CD4-positive, alpha-beta T cell treated with Interleukin-17A for 4 hours (primary cell): Measurements from ENCODE around the gene F7.
"Not testable (repeated sequence)": the region's sequence is repeated elsewhere in the genome, so short reads cannot be mapped to it uniquely, and the experiment has no call there.

Experiments used
- DNase-seq: peaks from one replicate; pipeline ENCODE4 v3.0.0-alpha.2; 2020; ENCODE audit warnings: mixed read lengths

The F7 gene

GRCh38 chr13:113105032-113105920, at the start of gene F7:
F7 (plus strand) TSS chr13:113105791; CDS start chr13:113105842, 51 bp downstream.
- DNase-seq: no peak

GRCh38 chr13:113057084-113057483, 48.5 kb upstream of the F7 start:
- DNase-seq: no peak

DNA sequence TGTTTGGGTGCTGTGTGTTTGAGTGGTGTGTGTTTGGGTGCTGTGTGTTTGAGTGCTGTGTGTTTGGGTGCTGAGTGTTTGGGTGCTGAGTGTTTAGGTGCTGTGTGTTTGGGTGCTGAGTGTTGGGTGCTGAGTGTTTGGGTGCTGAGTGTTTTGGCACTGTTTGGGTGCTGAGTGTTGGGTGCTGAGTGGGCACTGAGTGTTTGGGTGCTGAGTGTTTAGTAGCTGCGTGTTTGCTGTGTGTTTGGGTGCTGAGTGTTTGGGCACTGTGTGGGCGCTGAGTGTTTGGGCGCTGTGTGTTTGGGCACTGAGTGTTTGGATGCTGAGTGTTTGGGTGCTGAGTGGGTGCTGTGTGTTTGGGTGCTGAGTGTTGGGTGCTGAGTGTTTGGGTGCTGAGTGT, 48.0 kb upstream of the F7 start:
- not testable (repeated sequence) for DNase-seq

DNA sequence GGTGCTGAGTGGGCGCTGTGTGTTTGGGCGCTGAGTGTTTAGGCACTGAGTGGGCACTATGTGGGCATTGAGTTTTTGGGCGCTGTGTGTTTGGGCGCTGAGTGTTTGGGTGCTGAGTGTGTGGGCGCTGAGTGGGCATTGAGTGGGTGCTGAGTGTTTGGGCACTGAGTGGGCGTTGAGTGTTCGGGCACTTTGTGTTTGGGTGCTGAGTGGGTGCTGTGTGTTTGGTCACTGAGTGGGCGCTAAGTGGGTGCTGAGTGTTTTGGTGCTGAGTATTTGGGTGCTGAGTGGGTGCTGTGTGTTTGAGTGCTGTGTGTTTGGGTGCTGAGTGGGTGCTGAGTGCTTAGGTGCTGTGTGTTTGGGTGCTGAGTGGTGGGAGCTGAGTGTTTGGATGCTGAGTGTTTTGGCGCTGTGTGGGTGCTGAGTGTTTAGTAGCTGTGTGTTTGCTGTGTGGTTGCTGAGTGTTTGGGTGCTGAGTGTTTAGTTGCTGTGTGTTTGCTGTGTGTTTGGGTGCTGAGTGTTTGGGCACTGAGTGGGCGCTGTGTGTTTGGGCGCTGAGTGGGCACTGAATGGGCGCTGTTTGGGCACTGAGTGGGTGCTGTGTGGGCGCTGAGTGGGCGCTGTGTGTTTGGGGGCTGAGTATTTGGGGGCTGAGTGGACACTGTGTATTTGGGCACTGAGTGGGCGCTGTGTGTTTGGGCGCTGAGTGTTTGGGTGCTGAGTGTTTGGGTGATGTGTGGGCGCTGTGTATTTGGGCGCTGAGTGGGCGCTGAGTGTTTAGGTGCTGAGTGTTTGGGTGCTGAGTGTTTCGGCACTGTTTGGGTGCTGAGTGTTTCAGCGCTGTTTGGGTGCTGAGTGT, 47.2 kb upstream of the F7 start:
- DNase-seq: no peak

DNA sequence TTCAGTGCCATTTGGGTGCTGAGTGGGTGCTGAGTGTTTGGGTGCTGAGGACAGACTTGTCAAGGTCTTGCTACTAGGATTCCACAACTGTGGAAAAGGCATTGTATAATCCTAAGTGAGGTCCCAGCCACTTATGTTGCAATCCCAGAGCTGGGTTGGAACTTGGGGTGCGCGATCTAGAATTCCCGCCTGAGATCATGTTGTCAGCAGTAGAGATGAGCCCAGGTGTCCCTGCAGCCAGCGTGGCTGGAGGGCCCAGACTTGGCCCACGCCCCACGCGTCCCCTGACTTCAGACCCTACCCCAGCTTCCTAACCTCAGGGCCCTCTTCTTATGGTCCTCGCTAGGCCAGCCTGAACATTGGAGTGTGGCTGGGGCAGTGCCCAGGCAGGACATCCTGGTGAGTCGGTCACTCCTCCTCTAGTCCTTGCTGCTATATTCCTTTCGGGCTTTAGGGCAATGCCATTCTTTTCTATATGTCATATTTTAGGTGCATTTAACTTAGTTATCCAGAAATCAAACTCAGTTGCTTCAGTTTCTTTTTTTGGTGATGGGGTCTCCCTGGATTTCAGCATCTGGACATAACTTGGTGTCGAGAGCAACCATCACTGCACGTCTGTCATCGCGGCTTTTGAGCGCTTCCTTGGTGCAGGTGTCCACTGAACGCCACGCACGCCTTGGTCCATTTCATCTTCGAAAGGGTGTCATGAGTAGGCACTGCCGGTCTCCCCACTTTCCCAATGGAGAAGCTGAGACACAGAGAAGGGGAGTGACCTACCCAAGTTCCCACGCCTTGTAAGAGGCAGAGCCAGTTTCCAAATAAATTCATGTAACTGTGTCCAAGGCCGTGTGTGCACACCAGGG, 46.4 kb upstream of the F7 start:
- DNase-seq: no peak

- no peak for DNase-seq
Observed at GRCh38 chr13:113059891-113060290, 45.7 kb upstream of the F7 start.

DNA sequence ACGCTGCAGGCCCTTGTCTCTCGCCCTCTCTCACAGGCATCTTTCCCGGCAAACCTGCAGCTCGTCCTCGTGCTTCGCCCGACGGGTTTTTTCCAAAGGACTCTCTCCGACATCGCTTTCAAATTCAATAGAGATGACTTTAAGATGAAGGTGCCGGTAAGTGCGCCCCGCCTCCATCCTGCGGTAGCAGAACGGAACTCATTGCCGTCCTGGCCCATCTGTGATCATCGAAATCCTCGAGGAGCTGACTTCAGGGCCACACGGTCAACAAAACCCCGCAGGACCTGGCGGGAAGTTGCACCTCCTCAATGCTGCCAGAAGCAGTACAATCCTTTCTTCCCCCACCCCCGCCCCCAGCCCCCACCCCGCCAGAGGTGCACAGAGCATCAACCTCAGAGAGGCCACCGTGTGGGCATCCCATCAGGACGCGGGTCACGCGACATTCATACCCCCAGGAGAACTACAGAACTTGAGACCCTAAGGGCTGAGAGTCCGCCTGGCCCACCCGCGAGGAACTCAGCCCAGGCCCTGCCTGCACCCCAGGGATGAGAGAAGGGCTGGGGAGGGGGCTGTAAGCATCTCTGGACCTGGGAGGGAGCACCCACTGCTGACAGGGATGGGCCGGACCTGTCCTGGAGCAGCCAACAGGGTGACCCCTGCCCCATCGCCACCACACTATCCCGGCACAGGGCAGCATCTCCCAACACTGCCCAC, 44.9 kb upstream of the F7 start:
- no peak for DNase-seq

DNA sequence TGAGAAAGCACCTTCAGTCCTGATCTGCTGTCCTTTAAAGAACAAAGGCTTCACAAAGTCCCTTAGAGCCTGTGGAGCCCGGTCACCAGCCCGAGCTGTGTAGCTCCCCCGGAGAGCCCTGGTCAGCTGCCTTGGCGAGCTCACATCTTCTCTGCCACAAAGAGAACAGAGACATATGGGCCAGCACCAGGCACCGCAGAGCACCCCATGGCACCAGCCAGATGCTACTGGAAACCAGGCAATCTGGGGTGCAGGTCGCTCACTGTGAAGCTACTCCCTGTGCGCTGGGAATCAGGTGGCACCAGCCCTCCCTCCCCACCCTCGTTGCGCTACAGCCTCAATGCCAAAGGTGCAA, 44.3 kb upstream of the F7 start:
- no peak for DNase-seq

GRCh38 chr13:113061796-113062425, 43.7 kb upstream of the F7 start:
- DNase-seq: no peak

- no peak for DNase-seq
Observed at GRCh38 chr13:113062691-113063090, 42.9 kb upstream of the F7 start.

- DNase-seq: no peak
Observed at GRCh38 chr13:113063091-113063491, 42.5 kb upstream of the F7 start.

GRCh38 chr13:113064000-113064533, 41.5 kb upstream of the F7 start:
- DNase-seq: no peak

GRCh38 chr13:113064534-113065405, 40.8 kb upstream of the F7 start:
- DNase-seq: no peak

DNA sequence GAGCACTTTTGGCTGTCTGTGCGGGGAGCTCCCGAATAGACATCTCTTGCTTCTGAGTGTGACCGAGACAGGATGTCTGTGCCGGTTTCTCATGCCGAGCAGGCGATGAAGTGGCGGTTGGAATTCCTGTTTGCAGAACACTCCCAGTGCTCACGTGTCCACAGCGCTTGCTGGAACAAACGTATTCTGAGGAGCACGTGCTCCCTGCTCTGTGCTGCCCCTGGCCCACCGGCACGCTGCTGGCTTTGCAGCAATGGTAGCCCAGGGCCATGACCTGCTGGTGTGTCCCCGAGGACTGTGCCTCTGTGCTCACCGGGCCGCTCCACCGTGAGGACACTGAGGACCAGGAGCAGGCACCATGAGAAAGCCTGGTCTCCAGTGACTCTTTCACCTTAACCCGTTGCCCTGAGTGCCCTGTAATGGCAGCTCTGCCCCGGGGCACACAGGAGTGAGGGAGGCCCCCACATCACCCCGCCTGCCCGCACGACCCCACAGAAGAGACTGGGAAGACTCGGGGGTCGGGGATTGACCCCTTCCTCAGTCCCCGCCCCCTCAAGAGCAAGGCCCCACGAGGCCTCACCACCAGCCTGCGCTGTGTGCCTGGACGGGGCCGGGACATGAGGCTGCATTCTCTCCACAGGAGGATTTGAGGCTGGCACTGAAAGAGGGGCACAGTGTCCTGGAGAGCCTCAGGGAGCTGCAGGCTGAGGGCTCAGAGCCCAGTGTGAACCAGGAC, 40.0 kb upstream of the F7 start:
- DNase-seq: no peak

- DNase-seq: no peak
Observed at GRCh38 chr13:113066142-113066455, 39.5 kb upstream of the F7 start.

GRCh38 chr13:113066746-113067145, 38.8 kb upstream of the F7 start:
- DNase-seq: no peak

GRCh38 chr13:113069861-113070805, 35.5 kb upstream of the F7 start:
- DNase-seq: no peak

GRCh38 chr13:113070855-113071254, 34.7 kb upstream of the F7 start:
- DNase-seq: no peak

DNA sequence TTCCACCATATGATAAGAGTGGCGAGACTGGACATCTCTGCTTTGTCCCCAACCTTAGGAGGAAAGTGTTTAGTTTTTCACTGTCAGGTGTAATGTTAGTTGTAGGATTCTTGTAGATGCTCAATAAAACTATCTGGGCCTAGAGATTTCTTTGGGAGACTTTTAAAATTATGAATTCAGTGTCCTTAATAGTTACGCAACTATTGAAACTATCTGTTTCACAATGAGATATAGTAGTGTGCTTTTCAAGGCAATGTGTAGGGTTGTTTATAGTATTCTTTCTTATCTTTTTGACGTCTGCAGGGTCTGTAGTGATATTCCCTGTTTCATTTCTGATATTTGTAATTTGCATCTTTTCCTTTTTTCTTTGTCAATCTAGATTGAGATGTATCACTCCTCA, 33.2 kb upstream of the F7 start:
- no peak for DNase-seq
